Inflammatory macrophage treated with lipopolysaccharide for 4 hours (primary cell): ENCODE results near the gene LCE1C.

ENCODE experiments used
- DNase-seq: peaks from one replicate; pipeline ENCODE4 v3.0.0-alpha.2; 2020

LCE1C gene

DNA sequence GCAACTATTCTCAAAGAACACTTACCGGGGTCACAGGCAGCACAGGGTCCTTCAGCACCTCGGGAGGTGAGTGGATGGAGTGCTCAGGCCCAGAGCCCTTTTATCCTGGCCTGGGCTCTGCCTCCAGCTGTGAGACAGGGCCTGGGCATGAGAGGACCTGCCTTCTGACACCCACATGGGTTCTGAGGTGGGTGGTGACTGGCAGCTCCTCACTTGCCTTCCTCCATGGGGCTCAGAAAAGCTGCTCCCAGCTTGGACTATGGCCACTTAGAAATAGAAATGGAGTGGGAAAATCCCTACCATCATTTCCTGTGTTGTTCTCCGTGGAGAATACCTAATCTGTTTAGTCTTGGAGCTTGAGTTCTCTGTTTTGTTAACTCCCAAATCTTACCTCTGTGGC is at the start of gene LCE1C:
TSS of gene LCE1C (minus strand) at position 76 of the 400 bp plus-strand sequence. CDS start 1,173 bp downstream, outside the sequence.
- DNase-seq = no peak

DNA sequence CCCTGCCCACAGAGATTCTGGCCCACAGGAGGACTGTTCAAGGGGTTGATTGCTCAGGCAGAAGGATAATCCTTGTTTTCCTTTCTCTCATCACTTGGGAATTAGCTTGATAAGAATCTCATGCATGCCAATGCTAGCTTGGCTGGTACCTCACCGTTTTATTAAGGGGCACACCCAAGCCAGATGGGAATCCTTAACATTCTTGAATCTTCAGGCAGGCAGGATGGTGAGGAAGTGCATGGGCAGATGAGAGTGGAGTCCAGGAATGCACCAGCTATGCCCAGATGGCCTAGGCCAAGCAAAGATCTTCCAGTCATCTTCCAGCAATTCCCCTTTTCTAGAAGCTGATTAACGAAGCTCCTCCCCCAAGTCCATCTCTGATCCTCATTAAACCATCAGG is 49.2 kb upstream of the LCE1C start:
- no peak for DNase-seq

DNA sequence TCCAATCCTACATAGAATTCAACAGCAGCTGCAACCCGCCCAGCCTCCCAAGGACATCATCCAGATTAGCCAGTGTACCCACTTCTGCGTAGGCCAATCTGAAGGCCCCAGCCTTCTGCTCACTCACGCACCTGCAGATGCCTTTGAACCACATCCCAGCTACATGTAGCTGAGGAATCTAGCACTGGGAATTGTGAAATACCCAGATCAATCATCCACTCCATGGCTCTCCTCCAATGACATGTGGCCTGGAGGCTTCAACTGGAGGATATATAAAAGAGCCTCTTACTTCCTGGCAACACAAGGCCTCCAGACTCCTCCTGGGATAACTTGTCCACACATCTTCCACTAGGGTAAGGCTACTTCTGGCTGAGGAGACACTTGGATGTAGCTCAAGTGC is 36.1 kb upstream of the LCE1C start, which contains the start of gene LCE6A:
TSS of gene LCE6A (plus strand) at position 301 of the 400 bp plus-strand sequence. CDS start 665 bp downstream, outside the sequence.
- DNase-seq = no peak

- no peak for DNase-seq
Measured at GRCh38 chr1:152836870-152837269, 30.4 kb upstream of the LCE1C start.

DNA sequence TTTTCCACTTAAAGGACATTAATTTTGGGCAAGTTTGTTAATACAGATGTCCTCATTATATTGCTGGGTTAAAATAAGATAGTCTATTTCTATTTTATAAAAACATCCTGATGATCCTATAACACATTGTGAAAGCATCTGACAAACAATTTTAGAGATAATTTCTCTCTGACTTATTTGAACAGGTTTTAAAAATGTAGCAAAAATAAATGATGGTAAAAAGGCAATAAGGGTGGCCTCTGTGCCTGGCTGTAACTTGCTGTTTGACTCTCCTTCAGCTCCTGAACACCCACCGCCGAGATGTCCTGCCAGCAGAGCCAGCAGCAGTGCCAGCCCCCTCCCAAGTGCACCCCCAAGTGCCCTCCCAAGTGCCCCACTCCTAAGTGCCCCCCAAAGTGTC is 20.7 kb upstream of the LCE1C start, which contains the start of gene LCE1A:
TSS of gene LCE1A (plus strand) at position 301 of the 400 bp plus-strand sequence. CDS start at position 301, 0 bp downstream.
- no peak for DNase-seq

DNA sequence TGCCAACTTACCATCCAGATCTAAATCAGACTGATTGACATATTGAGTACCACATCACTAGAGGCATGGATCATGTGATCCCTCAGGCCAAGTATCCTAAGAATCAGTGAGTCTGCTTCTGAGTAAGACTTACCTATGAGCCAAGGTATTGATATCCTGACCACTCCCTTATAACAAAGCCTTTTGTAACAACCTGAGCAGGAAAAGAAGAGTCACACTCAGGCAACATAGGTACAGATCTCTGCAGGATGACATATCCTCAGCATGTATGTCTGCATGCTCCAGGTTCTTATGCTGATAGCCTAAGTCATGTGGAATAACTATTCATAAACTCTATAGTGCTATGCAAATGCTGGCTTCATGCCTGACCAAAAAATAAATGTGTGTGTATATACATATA is 18.5 kb upstream of the LCE1C start:
- DNase-seq = no peak

GRCh38 chr1:152823294-152823693 is 16.8 kb upstream of the LCE1C start:
- DNase-seq = no peak

DNA sequence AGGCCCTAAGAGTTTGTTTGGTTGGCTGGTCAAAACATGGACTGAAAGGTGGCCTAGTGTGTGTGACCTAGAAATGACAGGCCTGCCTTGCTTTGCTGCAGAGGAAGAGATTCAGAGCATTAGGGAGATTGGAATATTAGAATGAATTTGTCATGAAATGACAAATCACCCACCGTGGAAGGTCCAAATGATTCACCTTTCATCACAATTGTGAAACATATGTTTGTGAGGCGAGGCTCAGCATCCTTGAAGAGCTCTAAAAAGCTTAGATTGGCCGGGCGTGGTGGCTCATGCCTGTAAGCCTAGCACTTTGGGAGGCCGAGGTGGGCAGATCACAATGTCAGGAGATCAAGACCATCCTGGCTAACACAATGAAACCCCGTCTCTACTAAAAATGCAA is 10.9 kb upstream of the LCE1C start:
- DNase-seq = no peak

- no peak for DNase-seq
Measured at GRCh38 chr1:152811671-152812070, 5.2 kb upstream of the LCE1C start, which contains the start of gene LCE1B. TSS of gene LCE1B (plus strand) at chr1:152811971. CDS start at chr1:152812447, 476 bp downstream.

GRCh38 chr1:152811050-152811449 is 4.6 kb upstream of the LCE1C start:
- no peak for DNase-seq

- no peak for DNase-seq
Measured at GRCh38 chr1:152801333-152801732, 5.1 kb downstream of the LCE1C start.

DNA sequence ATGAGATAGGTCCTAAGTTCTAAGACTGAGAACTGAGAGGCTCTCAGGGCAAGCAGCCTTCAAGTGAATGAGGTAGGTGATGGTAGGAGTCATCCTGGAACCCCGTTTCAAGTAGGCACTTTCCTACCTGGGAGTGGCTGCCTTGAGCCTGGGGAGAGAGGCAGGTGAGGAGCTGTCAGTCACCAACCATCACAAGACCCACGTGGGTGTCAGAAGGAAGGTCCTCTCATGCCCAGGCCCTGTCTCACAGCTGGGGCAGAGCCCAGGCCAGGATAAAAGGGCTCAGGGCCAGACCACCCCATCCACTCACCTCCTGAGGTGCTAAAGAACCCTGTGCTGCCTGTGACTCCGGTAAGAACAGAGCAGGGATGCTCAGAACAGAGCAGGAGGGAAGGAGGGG is 10.0 kb downstream of the LCE1C start, which contains the start of gene LCE1D:
TSS of gene LCE1D (plus strand) at position 301 of the 400 bp plus-strand sequence. CDS start 1,074 bp downstream, outside the sequence.
- no peak for DNase-seq

- DNase-seq = no peak
Measured at GRCh38 chr1:152795686-152796085, 10.8 kb downstream of the LCE1C start.

DNA sequence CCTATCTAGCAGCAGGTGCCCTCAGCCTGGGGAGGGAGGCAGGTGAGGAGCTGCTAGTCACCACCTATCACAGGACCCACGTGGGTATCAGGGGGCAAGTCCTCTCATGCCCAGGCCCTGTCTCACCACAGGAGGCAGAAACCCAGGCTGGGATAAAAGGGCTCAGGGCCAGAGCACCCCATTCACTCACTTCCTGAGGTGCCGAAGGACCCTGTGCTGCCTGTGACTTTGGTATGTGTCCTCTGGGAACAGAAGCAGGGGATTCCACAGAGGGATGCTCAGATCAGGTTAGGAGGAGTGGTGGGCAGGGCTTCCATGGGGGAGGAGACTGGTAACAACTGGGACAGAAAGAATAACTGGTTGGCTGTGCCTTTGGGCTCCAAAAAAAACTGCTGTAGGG is 20.4 kb downstream of the LCE1C start, which contains the start of gene LCE1E:
TSS of gene LCE1E (plus strand) at position 181 of the 400 bp plus-strand sequence. CDS start 1,043 bp downstream, outside the sequence.
- no peak for DNase-seq

DNA sequence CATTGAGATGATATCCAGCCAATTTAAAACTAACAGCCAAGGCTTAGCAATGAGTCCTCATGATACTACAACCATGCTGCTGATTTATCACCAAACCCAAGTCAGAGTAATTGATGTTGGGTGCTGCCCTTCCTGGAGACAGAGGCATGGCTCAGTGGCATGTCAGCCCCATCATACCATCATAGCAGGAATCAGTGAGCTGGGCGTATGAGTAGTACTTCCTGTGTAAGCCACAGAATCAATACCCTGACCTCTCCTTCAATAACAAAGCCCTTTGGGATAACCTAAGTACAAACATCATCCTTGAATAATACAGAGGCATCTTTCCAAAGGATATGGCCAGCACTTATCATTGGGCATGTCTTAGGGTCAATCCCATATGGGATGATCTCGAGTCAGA is 23.4 kb downstream of the LCE1C start:
- DNase-seq = no peak

GRCh38 chr1:152777510-152778137 is 28.8 kb downstream of the LCE1C start:
- DNase-seq = peak; percentile 12

- no peak for DNase-seq
Measured at GRCh38 chr1:152776361-152776760, 30.1 kb downstream of the LCE1C start.

GRCh38 chr1:152774875-152775274 is 31.6 kb downstream of the LCE1C start, which contains the start of gene LCE1F:
TSS of gene LCE1F (plus strand) at chr1:152775140. CDS start at chr1:152776372, 1,232 bp downstream.
- DNase-seq = no peak

DNA sequence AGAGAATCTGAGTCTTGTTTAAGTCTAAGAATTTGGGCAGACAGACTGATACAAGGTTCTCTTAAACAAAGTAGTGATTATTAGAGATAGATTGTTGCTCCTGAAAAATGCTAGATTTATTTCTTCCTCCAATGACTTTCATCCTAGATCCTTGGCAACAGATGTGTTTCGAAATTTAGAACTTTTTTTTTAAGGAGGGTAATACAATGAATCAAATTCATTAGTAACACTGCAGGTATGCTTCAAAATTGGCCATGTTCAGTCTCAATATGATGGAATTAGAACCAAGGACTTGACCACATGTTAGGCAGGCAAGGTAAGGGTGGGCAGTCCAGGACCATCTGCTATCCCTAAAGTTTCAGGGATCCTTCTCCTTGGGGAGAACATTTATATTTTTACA is 36.0 kb downstream of the LCE1C start:
- no peak for DNase-seq

DNA sequence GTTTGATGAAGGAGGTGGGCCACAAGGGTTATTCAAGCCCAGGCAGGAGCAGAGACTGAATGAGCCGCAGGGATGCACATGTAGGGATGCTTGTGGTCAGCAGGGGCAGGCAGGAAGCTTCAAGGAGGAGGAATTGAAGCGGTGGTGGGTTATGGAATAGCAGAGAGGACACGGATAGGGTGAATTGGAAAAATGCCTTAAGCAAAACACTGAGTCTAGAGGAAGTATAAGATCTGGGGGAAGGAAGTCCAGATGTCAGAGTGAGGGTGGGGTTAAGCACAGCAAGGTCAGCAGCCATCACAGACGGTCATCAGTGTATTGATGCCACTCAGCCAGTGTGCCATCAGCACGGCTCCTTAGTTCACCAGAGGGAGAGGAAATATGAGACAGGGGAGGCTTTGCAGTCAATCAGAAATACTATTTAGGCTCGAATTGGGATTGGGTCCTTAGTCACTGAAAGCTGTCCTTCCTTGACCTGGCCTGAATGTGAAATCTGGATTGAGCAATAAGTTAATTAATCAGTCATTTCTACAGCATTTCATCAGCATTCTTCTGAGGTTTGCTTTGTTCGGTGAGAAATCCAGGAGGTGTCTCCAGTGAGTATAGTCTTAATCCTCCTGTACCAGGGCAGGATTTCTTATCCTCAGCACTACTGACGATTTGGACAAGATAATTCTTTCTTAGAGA is 37.5 kb downstream of the LCE1C start:
- no peak for DNase-seq

DNA sequence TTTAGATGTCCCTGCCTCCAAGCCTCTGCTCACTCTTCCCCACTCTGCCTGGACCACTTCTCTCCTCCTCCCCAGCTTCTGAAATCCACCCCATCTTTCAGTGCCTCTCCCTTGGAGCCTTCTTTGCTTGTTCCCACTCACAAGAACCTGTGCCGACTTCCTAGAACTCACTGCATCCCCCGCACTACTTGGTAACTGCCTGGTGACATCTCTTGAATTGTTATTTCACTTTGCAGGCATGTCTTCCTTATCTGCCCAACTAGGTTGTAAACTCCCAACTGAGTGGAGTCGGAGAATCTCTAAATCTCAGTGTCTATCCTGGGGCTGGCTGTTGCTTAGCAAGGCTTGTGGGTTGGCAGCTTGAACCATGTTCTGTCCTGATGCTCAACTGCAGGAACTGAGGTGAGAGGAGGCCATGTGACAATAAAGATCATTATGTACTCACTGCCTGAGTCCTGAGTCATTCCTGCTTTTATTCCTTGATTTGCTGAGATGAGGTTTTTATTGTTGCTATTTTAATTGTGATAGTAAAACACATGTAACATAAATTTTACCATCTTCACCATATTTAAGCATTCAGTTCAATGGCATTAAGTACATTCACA is 44.7 kb downstream of the LCE1C start:
- DNase-seq = no peak

- DNase-seq = no peak
Measured at GRCh38 chr1:152760551-152761190, 45.8 kb downstream of the LCE1C start.
